Loucy (cell line): ENCODE measurements around the gene GAS2L2.

Experiments
- H2AFZ ChIP-seq: fragments of 200-600 bp; sonication (generic); 2 replicates; pipeline ENCODE4 v1.6.0; 2016; ENCODE audit warnings: antibody characterized with exemption, mild to moderate bottlenecking, low read length, moderate library complexity
- H3F3A ChIP-seq: fragments of 200-600 bp; 2 replicates; pipeline ENCODE4 v1.6.0; 2016; ENCODE audit warnings: antibody characterized with exemption, low read depth, mild to moderate bottlenecking
- H3K27me3 ChIP-seq: fragments of 200-600 bp; sonication (generic); 2 replicates; pipeline ENCODE4 v1.6.1; 2014; ENCODE audit warnings: low read length, mild to moderate bottlenecking; ENCODE audit not compliant: insufficient read depth, poor library complexity, severe bottlenecking
- H3K36me3 ChIP-seq: fragments of 200-600 bp; sonication (generic); 2 replicates; pipeline ENCODE4 v1.6.1; 2016; ENCODE audit warnings: low read length; ENCODE audit not compliant: insufficient read depth
- H3K4me1 ChIP-seq: fragments of 200-600 bp; sonication (generic); 2 replicates; pipeline ENCODE4 v1.5.1; 2014; ENCODE audit warnings: low read length, mild to moderate bottlenecking; ENCODE audit not compliant: insufficient read depth, poor library complexity, severe bottlenecking
- H3K4me2 ChIP-seq: fragments of 200-600 bp; sonication (generic); 2 replicates; pipeline ENCODE4 v1.6.0; 2014; ENCODE audit warnings: antibody characterized with exemption, low read length, low read depth, mild to moderate bottlenecking; ENCODE audit not compliant: poor library complexity, severe bottlenecking
- H3K4me3 ChIP-seq: fragments of 200-600 bp; sonication (generic); 2 replicates; pipeline ENCODE4 v1.5.1; 2014; ENCODE audit warnings: low read length, mild to moderate bottlenecking, mixed read lengths; ENCODE audit not compliant: poor library complexity, severe bottlenecking
- H3K79me2 ChIP-seq: fragments of 200-600 bp; sonication (generic); 2 replicates; pipeline ENCODE4 v1.6.1; 2014; ENCODE audit warnings: low read length; ENCODE audit not compliant: insufficient read depth
- H3K9ac ChIP-seq: fragments of 200-600 bp; sonication (generic); 2 replicates; pipeline ENCODE4 v1.6.0; 2014; ENCODE audit warnings: mild to moderate bottlenecking, low read depth, low read length, moderate library complexity; ENCODE audit not compliant: poor library complexity, severe bottlenecking
- H3K9me2 ChIP-seq: fragments of 200-600 bp; sonication (generic); replicated peaks from 2 replicates; pipeline ENCODE4 v1.6.1; 2016; ENCODE audit warnings: low read depth, low read length, mixed read lengths
- H3K9me3 ChIP-seq: fragments of 200-600 bp; sonication (generic); 2 replicates; pipeline ENCODE4 v1.6.1; 2014; ENCODE audit warnings: mild to moderate bottlenecking, antibody characterized with exemption, low read length, low read depth; ENCODE audit not compliant: insufficient read depth
- H4K20me1 ChIP-seq: fragments of 200-600 bp; sonication (generic); 2 replicates; pipeline ENCODE4 v1.6.0; 2014; ENCODE audit warnings: antibody characterized with exemption, low read length, mild to moderate bottlenecking; ENCODE audit not compliant: insufficient read depth, poor library complexity, severe bottlenecking
- CTCF ChIP-seq: fragments of 200-600 bp; sonication (generic); conservative IDR thresholded peaks from 2 replicates; pipeline ENCODE4 v1.5.1; 2014; ENCODE audit warnings: mild to moderate bottlenecking, antibody characterized with exemption, low read length
- EZH2phosphoT487 ChIP-seq: fragments of 200-600 bp; IDR thresholded peaks from 2 replicates; pipeline ENCODE4 v1.6.1; 2018; ENCODE audit warnings: antibody characterized with exemption, mild to moderate bottlenecking, moderate library complexity, borderline replicate concordance

The GAS2L2 gene

GRCh38 chr17:35752945-35753764 is at the start of gene GAS2L2:
Gene GAS2L2, minus strand, starts transcription at chr17:35753239. Its CDS starts 389 bp downstream, at chr17:35752850.
- Histone ChIP-seq H3K4me1 (peaks cover 3% of the 10 kb centered on the region), H3F3A (no peaks in the 10 kb centered on the region), H3K9me2 (no peaks in the 10 kb centered on the region), H2AFZ (no peak within 1 kb of the TSS), H3K4me3 (no peak within 1 kb of the TSS), H3K9me3 (no peaks in the 10 kb centered on the region), H3K4me2 (no peak within 1 kb of the TSS), H3K36me3 (no peaks in the 10 kb centered on the region), H3K9ac (no peak within 1 kb of the TSS), H3K79me2 (no peaks in the 10 kb centered on the region), H3K27me3 (no peaks in the 10 kb centered on the region), H4K20me1 (no peaks in the 10 kb centered on the region)
- TF ChIP-seq CTCF (no peak), EZH2phosphoT487 (no peak)

- no peaks in the 10 kb centered on the region for H3K27me3 ChIP-seq
- no peaks in the 10 kb centered on the region for H3K36me3 ChIP-seq
- no peak overlapping the region for H2AFZ ChIP-seq
- no peaks in the 10 kb centered on the region for H3K9me2 ChIP-seq
- no peaks in the 10 kb centered on the region for H3K79me2 ChIP-seq
- no peaks in the 10 kb centered on the region for H4K20me1 ChIP-seq
- TF ChIP-seq EZH2phosphoT487 = no peak
- TF ChIP-seq CTCF = no peak
- H3K4me3 ChIP-seq = peak overlapping the region; percentile 52
- H3F3A ChIP-seq = peaks cover 4% of the 10 kb centered on the region; the same call in 1 of the 2 replicates
- H3K9me3 ChIP-seq = no peaks in the 10 kb centered on the region
- peak overlapping the region; percentile 43 for H3K9ac ChIP-seq
- H3K4me1 ChIP-seq = peaks cover 34% of the 10 kb centered on the region
- H3K4me2 ChIP-seq = peak overlapping the region; percentile 64
These were observed 48.7 kb upstream of the GAS2L2 start for GRCh38 chr17:35801583-35802224.

- Histone ChIP-seq H3K36me3 (no peaks in the 10 kb centered on the region), H3K4me2 (no peak overlapping the region), H4K20me1 (no peaks in the 10 kb centered on the region), H3K9me3 (no peaks in the 10 kb centered on the region), H3K27me3 (no peaks in the 10 kb centered on the region), H3F3A (peaks cover 4% of the 10 kb centered on the region; the same call in 1 of the 2 replicates), H3K9ac (peak overlapping the region; percentile 30), H3K4me1 (peaks cover 31% of the 10 kb centered on the region), H3K9me2 (no peaks in the 10 kb centered on the region), H3K4me3 (no peak overlapping the region), H2AFZ (no peak overlapping the region), H3K79me2 (no peaks in the 10 kb centered on the region)
- no peak for TF ChIP-seq EZH2phosphoT487
- TF ChIP-seq CTCF = no peak
These were observed 46.9 kb upstream of the GAS2L2 start for GRCh38 chr17:35799942-35800341.
